ENCODE measurements around the gene CELF3. TPM values are rescaled to one million over a fixed set of nuclear protein-coding genes. Genes with fewer than 3 reads are reported as not detected.
"Not testable (repeated sequence)": the region's sequence is repeated elsewhere in the genome, so short reads cannot be mapped to it uniquely, and the experiment has no call there.

CELF3 gene
- polyA plus RNA-seq (ENCODE audit: low read depth in 6 of 6) = not detected

DNA sequence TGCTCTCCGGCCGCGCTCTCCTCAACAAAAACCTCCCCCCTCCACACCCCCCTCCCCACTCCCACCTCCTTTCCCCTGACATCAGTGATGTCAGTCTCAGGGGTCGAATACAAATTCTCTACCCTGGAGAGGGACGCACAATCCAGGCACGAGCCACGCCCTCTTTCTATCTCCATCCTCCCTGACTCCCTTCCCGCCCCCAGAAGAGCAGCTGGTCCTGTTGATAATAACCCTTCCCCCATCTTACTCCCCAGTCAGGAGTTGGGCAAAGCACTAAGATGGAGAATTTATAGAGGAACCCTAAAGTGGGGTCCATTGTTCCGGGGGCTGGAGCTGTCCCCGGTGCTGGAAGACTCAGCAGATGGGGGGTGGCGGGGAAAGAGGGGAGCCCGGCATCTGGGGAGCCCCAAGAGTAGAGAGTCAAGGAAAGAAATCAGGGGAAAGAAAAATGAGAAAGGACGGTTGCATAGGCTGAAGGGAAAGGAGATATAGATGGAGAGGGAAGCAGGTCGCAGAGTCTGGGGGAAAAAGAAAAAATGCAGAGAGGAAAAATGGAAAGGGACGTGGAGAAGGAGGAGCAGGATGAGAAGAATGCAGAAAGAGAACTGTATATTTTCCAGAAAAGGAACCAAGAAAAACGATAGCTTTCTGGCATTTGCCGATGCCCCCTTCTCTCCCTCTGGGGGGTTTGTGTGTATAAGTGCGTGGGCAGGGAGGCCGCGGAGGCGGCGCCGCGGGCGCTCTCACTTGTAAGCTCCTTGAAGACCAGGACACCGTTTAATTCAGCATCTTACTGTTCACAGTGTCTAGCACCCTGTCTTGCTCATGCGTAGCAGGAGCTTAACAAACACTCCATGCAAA lies at the start of gene CELF3:
TSS of gene CELF3 (minus strand) at position 33 of the 861 bp plus-strand sequence. CDS start 783 bp downstream, outside the sequence.
- peak within 1 kb of the TSS in 2 of 6 donors; percentile 52 to 72 for H3K27ac Mint-ChIP-seq
- peak; percentile 12 for DNase-seq

GRCh38 chr1:151763990-151764389 lies 47.4 kb upstream of the CELF3 start:
- Mint-ChIP-seq H3K27ac (peak overlapping the region; percentile 86 to 97 (median 96)), H3K27me3 (no peaks in the 10 kb centered on the region), H3K36me3 (peaks cover 0 to 6% of the 10 kb centered on the region in 2 donors), H3K4me1 (peaks cover 18 to 29% (median 24%) of the 10 kb centered on the region in 3 donors), H3K9me3 (no peaks in the 10 kb centered on the region), H3K4me3 (peak overlapping the region; percentile 92 to 98 (median 95))
- DNase-seq (no peak), ATAC-seq (ENCODE audit: low read depth in 2 of 2) (no peak)

More for the DNA sequence above, at the start of gene CELF3:
- peaks cover 45 to 84% (median 80%) of the 10 kb centered on the region in 3 donors for H3K27me3 Mint-ChIP-seq
- peaks cover 15 to 34% (median 25%) of the 10 kb centered on the region in 3 donors for H3K4me1 Mint-ChIP-seq
- H3K36me3 Mint-ChIP-seq = peaks cover 0 to 16% of the 10 kb centered on the region in 2 donors
- H3K4me3 Mint-ChIP-seq = peak within 1 kb of the TSS in 4 of 8 donors; percentile 7 to 82 (median 31)
- peaks cover 0 to 3% (median 0%) of the 10 kb centered on the region in 7 donors for H3K9me3 Mint-ChIP-seq
- no peak for ATAC-seq (ENCODE audit: low read depth in 2 of 2)

DNA sequence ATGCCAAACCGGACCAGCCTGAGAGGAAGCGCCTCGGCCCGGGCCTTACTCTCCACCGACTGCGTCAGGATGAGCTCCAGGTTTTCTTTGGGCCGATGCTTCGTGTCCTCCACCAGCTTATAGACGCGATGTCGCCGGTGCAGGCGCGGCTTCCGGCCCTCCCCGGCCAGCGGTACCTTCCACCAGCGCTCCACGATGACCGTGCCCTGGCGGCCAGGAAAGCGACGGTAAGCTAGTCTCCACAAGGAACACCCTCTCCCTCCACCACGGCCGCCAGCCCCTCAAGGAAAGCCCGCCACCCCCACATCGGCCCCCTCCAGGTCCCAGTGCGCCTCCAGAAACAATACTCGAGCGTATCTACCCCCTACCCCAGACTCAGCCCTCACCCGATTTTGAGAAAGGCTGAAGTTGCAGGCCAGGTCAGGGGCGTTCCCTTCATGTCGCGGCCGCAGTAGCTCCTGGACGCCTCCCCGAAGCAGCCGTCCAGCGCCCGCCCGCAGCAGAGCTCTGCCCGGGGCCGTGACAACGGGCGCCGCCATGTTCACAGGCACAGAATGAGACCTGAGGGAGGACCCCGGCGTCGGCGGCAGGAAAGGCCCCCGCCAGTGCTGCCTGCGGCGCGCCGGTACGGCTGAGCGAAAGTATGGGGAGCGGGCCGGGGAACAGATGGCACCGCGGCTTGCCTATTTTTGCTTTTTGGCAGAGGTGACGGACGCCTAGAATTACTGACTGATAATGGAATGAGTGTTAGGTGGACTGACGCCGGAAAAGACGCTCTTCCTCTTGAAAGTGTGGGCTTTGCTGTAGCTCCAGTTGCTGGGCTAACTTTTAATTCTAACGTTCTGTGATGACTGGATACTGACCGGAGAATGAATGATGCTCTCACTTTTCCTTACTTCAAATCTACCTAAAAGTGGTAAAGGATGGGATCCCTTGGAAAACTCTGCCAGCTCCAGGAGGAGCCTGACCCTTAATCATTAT lies 46.6 kb upstream of the CELF3 start, which contains the start of gene MRPL9:
TSS of gene MRPL9 (minus strand) at position 556 of the 981 bp plus-strand sequence. CDS start at position 539, 17 bp downstream.
- Mint-ChIP-seq H3K27ac (peak within 1 kb of the TSS; percentile 86 to 97 (median 96)), H3K4me3 (peak within 1 kb of the TSS; percentile 92 to 98 (median 95)), H3K27me3 (no peaks in the 10 kb centered on the region), H3K4me1 (peaks cover 18 to 29% (median 24%) of the 10 kb centered on the region in 3 donors), H3K36me3 (peaks cover 0 to 7% of the 10 kb centered on the region in 2 donors), H3K9me3 (no peaks in the 10 kb centered on the region)
- DNase-seq (peak; percentile 81), ATAC-seq (ENCODE audit: low read depth in 2 of 2) (peak; percentile 98 to 99)

- Mint-ChIP-seq H3K36me3 (peaks cover 0 to 7% of the 10 kb centered on the region in 2 donors), H3K27me3 (no peaks in the 10 kb centered on the region), H3K27ac (peak overlapping the region in 1 of 6 donors; percentile 83), H3K4me3 (peak overlapping the region in 4 of 8 donors; percentile 1 to 92 (median 36)), H3K4me1 (peaks cover 18 to 29% (median 24%) of the 10 kb centered on the region in 3 donors), H3K9me3 (no peaks in the 10 kb centered on the region)
- DNase-seq (no peak), ATAC-seq (ENCODE audit: low read depth in 2 of 2) (no peak)
Measured at GRCh38 chr1:151760597-151761385, 44.2 kb upstream of the CELF3 start.

GRCh38 chr1:151759241-151759640 lies 42.6 kb upstream of the CELF3 start:
- Mint-ChIP-seq H3K4me3 (no peak overlapping the region), H3K27me3 (no peaks in the 10 kb centered on the region), H3K27ac (no peak overlapping the region), H3K4me1 (peaks cover 15 to 21% (median 21%) of the 10 kb centered on the region in 3 donors), H3K36me3 (peaks cover 0 to 15% of the 10 kb centered on the region in 2 donors), H3K9me3 (no peaks in the 10 kb centered on the region)
- DNase-seq (no peak), ATAC-seq (ENCODE audit: low read depth in 2 of 2) (no peak)

DNA sequence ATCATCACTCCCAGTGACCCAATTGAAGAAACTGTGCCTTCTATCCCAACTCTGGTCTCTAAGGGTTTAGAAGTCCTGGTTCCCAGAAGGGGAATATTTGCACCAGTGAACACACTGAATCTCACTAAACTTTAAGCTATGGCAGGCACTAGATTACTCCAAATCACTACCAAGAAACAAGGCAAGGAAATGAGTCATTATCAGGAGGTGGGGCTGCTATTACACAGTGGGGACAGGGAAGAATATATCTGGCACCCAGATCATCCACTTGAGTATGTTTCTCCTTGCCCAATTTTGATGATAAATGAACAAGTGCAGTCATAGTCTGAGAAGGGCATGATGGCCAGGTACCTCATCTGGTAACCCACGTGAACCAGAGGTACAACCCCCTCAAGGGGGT lies 39.7 kb upstream of the CELF3 start:
- ATAC-seq (ENCODE audit: low read depth in 2 of 2) (no peak), DNase-seq (no peak)
- peaks cover 0 to 8% (median 6%) of the 10 kb centered on the region in 3 donors for H3K27me3 Mint-ChIP-seq
- peaks cover 0 to 2% (median 0%) of the 10 kb centered on the region in 3 donors for H3K4me1 Mint-ChIP-seq
- H3K9me3 Mint-ChIP-seq = peaks cover 0 to 2% (median 0%) of the 10 kb centered on the region in 7 donors
- H3K4me3 Mint-ChIP-seq = no peak overlapping the region
- H3K27ac Mint-ChIP-seq = no peak overlapping the region
- H3K36me3 Mint-ChIP-seq = peaks cover 0 to 22% of the 10 kb centered on the region in 2 donors

- Mint-ChIP-seq H3K9me3 (peaks cover 5 to 25% (median 19%) of the 10 kb centered on the region in 7 donors), H3K4me1 (no peaks in the 10 kb centered on the region), H3K36me3 (peaks cover 0 to 14% of the 10 kb centered on the region in 2 donors), H3K4me3 (no peak overlapping the region), H3K27me3 (peaks cover 6 to 20% (median 7%) of the 10 kb centered on the region in 3 donors), H3K27ac (no peak overlapping the region)
- DNase-seq = no peak
- no peak for ATAC-seq (ENCODE audit: low read depth in 2 of 2)
Measured at GRCh38 chr1:151741516-151741915, 24.9 kb upstream of the CELF3 start.

- ATAC-seq (ENCODE audit: low read depth in 2 of 2) = no peak
- Mint-ChIP-seq H3K27me3 (peaks cover 3 to 14% (median 4%) of the 10 kb centered on the region in 3 donors), H3K4me3 (no peak overlapping the region), H3K36me3 (peaks cover 0 to 17% of the 10 kb centered on the region in 2 donors), H3K9me3 (peaks cover 7 to 26% (median 20%) of the 10 kb centered on the region in 7 donors), H3K4me1 (no peaks in the 10 kb centered on the region), H3K27ac (no peak overlapping the region)
- no peak for DNase-seq
Measured at GRCh38 chr1:151739590-151740355, 23.2 kb upstream of the CELF3 start.

DNA sequence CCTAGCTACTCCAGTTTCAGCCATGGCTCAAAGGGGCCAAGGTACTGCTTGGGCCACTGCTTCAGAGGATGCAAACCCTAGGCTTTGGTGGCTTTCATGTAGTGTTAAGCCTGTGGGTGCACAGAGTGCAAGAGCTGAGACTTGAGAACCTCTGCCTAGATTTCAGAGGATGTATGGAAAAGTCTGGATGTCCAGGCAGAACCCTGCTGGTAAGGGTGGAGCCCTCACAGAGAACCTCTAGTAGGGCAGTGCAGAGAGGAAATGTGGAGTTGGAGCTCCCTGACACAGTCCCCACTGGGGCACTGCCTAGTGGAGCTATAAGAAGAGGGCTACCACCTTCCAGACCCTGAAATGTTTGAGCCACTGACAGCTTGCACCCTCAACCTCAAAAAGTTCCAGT lies 20.9 kb upstream of the CELF3 start:
- Mint-ChIP-seq H3K4me3 (no peak overlapping the region), H3K9me3 (peaks cover 7 to 26% (median 20%) of the 10 kb centered on the region in 7 donors), H3K36me3 (peaks cover 0 to 17% of the 10 kb centered on the region in 2 donors), H3K4me1 (peaks cover 0 to 3% (median 0%) of the 10 kb centered on the region in 3 donors), H3K27me3 (peaks cover 5 to 26% (median 16%) of the 10 kb centered on the region in 3 donors), H3K27ac (no peak overlapping the region)
- no peak for DNase-seq
- ATAC-seq (ENCODE audit: low read depth in 2 of 2) = no peak

- H3K4me1 Mint-ChIP-seq = peaks cover 0 to 3% (median 0%) of the 10 kb centered on the region in 3 donors
- H3K36me3 Mint-ChIP-seq = peaks cover 0 to 17% of the 10 kb centered on the region in 2 donors
Measured at GRCh38 chr1:151737026-151737425, 20.4 kb upstream of the CELF3 start.

DNA sequence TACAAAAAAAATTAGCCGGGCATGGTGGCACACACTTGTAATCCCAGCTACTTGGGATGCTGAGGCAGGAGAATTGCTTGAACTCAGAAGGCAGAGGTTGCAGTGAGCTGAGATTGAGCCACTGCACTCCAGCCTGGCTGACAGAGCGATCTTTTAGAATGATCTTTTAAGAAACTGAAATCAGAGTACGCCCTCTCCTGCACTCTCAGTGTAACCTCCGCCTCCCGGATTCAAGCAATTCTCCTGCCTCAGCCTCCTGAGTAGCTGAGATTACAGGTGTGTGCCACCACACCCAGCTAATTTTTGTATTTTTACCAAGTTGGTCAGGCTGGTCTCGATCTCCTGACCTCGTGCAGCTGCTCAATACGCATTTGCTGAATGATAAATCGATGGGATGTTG lies 17.4 kb upstream of the CELF3 start:
- Mint-ChIP-seq H3K4me3 (peak overlapping the region in 1 of 8 donors; percentile 81), H3K9me3 (peaks cover 7 to 25% (median 20%) of the 10 kb centered on the region in 7 donors), H3K36me3 (peaks cover 3 to 17% of the 10 kb centered on the region in 2 donors), H3K27me3 (peaks cover 19 to 48% (median 44%) of the 10 kb centered on the region in 3 donors)
- not testable (repeated sequence) for ATAC-seq (ENCODE audit: low read depth in 2 of 2); DNase-seq; H3K27ac Mint-ChIP-seq; H3K4me1 Mint-ChIP-seq

More at GRCh38 chr1:151737026-151737425, 20.4 kb upstream of the CELF3 start:
- ATAC-seq (ENCODE audit: low read depth in 2 of 2) = no peak
- Mint-ChIP-seq H3K9me3 (peaks cover 7 to 26% (median 20%) of the 10 kb centered on the region in 7 donors), H3K27ac (no peak overlapping the region), H3K27me3 (peaks cover 8 to 30% (median 21%) of the 10 kb centered on the region in 3 donors), H3K4me3 (no peak overlapping the region)
- no peak for DNase-seq
